Transverse colon (tissue), 4 donors: ENCODE data around the gene S100PBP.

Experiments used
- CTCF ChIP-seq, 5 experiments: fragments of 200-600 bp in 3 of 5; fragments of 450-650 bp in 2 of 5; sonication (generic) in 3 of 5; IDR thresholded peaks; 1 replicate in 2 of 5; 2 replicates in 3 of 5; pipeline ENCODE4 v1.5.1; 2016 to 2017; ENCODE audit warnings: antibody characterized with exemption in 5 of 5, inconsistent platforms in 3 of 5, mild to moderate bottlenecking in 2 of 5, moderate library complexity in 1 of 5
- EP300 ChIP-seq: sonication (generic); formaldehyde crosslinking; IDR thresholded peaks from one replicate; pipeline ENCODE4 v1.6.1; 2017; ENCODE audit warnings: antibody characterized with exemption, low read depth
- POLR2A ChIP-seq: fragments of 450-650 bp; IDR thresholded peaks from one replicate; pipeline ENCODE4 v1.6.1; 2016; ENCODE audit warnings: antibody characterized with exemption, mild to moderate bottlenecking, moderate library complexity
- POLR2AphosphoS5 ChIP-seq, 3 donors: sonication (generic); formaldehyde crosslinking; IDR thresholded peaks; one replicate each; pipeline ENCODE4 v1.6.1; 2016; ENCODE audit warnings: antibody characterized with exemption in 3 of 3

- TF ChIP-seq POLR2AphosphoS5 (IDR thresholded peaks at IDR 0.05) = no peak
- no peak for TF ChIP-seq POLR2A
- no peak for TF ChIP-seq CTCF (IDR thresholded peaks at IDR 0.05)
- TF ChIP-seq EP300 = no peak
These were observed 41.3 kb downstream of the S100PBP start for GRCh38 chr1:32858791-32859190.
